Measurements from ENCODE around the gene ELK3. TPM values are rescaled to one million over a fixed set of nuclear protein-coding genes. Genes with fewer than 3 reads are reported as not detected.

The ELK3 gene
- total and polyA plus RNA-seq, 8 donors: 2.2 to 21.7 (median 12.7) TPM

DNA sequence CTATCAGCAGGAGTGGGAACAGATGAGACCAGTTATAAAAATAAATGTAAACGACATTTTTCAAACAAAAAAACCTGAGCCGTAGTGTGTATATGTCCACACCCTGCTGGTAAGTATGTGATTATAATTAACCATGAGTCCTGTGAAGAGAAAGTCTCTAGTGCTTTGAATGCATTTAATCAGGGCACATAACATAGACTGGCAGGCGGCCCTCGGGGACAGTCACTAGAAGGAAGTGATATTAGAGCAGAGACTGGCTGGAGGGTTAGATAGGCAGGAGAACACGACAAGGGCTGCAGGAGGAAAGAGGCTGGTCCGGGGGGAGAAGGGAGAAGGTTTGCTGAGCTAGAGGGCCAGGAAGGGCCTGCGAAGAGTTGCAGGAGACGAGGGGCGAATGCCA lies 23.8 kb upstream of the ELK3 start:
- Histone ChIP-seq H3K4me1 (peaks cover 0 to 4% (median 0%) of the 10 kb centered on the region in 4 donors), H3K4me3 (no peak overlapping the region), H3K27ac (peak overlapping the region in 1 of 5 donors; percentile 25), H3K9me3 (no peaks in the 10 kb centered on the region), H3K36me3 (no peaks in the 10 kb centered on the region), H3K27me3 (no peaks in the 10 kb centered on the region)
- TF ChIP-seq POLR2AphosphoS5 (IDR thresholded peaks at IDR 0.05) (no peak), POLR2A (IDR thresholded peaks at IDR 0.05) (no peak), EP300 (IDR thresholded peaks at IDR 0.05) (no peak), CTCF (IDR thresholded peaks at IDR 0.05) (no peak)
- intact Hi-C loops (cut with DNase I; ENCODE audit: low total_unique reads): no loop called here
- DNase-seq: peak in 1 of 2 donors; percentile 33
- 29 to 41% (median 34%) methylated on average over 9 of the region's 9 CpGs for WGBS, 5 donors

DNA sequence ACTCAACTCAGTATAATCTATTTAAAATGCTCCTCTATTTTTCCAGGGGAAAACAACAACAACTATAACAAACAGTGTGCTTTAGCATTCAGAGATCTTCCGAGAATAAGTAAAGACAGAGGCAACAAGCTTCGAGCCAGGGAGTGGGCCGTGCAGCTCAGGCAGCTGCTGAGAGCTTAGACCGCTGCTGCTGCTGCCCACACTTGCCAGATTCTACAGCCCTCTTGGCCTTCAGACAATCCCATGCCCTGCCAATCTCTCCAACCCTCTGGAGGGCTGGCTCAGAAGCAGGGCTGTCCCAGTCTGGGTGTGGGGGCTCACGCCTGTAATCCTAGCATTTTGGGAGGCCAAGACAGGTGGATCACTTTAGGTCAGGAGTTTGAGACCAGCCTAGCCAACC lies 23.4 kb upstream of the ELK3 start:
- H3K4me3 ChIP-seq: no peak overlapping the region
- intact Hi-C loops (cut with DNase I; ENCODE audit: low total_unique reads): no loop called here
- peak overlapping the region in 2 of 5 donors; percentile 10 to 25 for H3K27ac ChIP-seq
- TF ChIP-seq POLR2AphosphoS5 (IDR thresholded peaks at IDR 0.05) (no peak), EP300 (IDR thresholded peaks at IDR 0.05) (no peak), CTCF (IDR thresholded peaks at IDR 0.05) (no peak), POLR2A (IDR thresholded peaks at IDR 0.05) (no peak)
- H3K4me1 ChIP-seq: peaks cover 0 to 4% (median 0%) of the 10 kb centered on the region in 4 donors
- peaks cover 0 to 3% (median 1%) of the 10 kb centered on the region in 4 donors for H3K9me3 ChIP-seq
- H3K36me3 ChIP-seq: no peaks in the 10 kb centered on the region
- WGBS, 5 donors: 57 to 79% (median 68%) methylated on average over 5 of the region's 5 CpGs
- no peak for DNase-seq
- no peaks in the 10 kb centered on the region for H3K27me3 ChIP-seq

DNA sequence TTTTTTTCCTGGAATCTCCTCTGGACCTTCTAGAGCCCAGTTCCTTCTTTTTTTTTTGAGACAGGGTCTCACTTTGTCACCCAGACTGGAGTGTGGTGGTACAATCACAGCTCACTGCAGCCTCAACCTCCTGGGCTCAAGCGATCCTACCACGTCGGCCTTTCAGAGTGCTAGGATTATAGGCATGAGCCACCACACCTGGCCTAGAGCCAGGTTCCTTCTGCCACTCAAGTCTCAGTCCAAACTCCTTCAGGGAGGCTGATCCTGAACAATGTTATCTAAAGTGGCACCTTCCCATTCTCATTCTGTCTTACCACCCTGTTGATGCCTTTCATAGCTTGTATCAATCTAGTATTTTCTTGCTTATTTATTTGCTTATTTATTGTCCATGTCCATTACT lies 22.3 kb upstream of the ELK3 start:
- intact Hi-C loops (cut with DNase I; ENCODE audit: low total_unique reads): no loop called here
- H3K9me3 ChIP-seq: peaks cover 0 to 15% (median 11%) of the 10 kb centered on the region in 4 donors
- WGBS, 5 donors: 34 to 66% (median 37%) methylated on average over 3 of the region's 3 CpGs
- H3K27ac ChIP-seq: no peak overlapping the region
- no peaks in the 10 kb centered on the region for H3K27me3 ChIP-seq
- no peaks in the 10 kb centered on the region for H3K36me3 ChIP-seq
- peaks cover 0 to 4% (median 0%) of the 10 kb centered on the region in 4 donors for H3K4me1 ChIP-seq
- DNase-seq: peak; percentile 30 to 43
- H3K4me3 ChIP-seq: no peak overlapping the region
- TF ChIP-seq CTCF (IDR thresholded peaks at IDR 0.05) (no peak), POLR2A (IDR thresholded peaks at IDR 0.05) (no peak), POLR2AphosphoS5 (IDR thresholded peaks at IDR 0.05) (no peak), EP300 (IDR thresholded peaks at IDR 0.05) (no peak)

DNA sequence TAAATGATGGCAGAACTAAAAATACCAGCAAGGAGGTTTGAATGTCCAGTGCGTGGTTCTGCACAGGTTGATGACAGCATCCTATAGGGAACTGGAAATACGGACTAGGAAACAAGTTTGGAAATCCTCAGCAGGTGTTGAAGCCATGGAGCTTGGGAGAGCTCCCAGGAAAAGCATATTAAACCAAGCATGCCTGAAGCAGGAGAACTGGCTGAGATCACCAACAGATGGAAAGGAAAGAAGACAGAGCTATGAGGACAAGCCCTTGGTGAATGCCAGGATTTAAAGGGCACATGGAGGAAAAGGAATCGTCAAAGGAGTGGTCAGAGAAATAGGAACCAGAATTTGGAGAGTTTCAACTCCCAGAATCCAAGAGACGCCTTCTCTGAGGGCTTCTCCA lies 21.2 kb upstream of the ELK3 start:
- peaks cover 0 to 17% (median 12%) of the 10 kb centered on the region in 4 donors for H3K9me3 ChIP-seq
- no peak for DNase-seq
- 87 to 94% (median 89%) methylated on average over 4 of the region's 4 CpGs for WGBS, 5 donors
- H3K27ac ChIP-seq: no peak overlapping the region
- no peaks in the 10 kb centered on the region for H3K27me3 ChIP-seq
- H3K36me3 ChIP-seq: no peaks in the 10 kb centered on the region
- no peak overlapping the region for H3K4me3 ChIP-seq
- H3K4me1 ChIP-seq: peaks cover 0 to 4% (median 0%) of the 10 kb centered on the region in 4 donors
- no peak for TF ChIP-seq EP300 (IDR thresholded peaks at IDR 0.05)
- TF ChIP-seq CTCF (IDR thresholded peaks at IDR 0.05): no peak
- TF ChIP-seq POLR2A (IDR thresholded peaks at IDR 0.05): no peak
- no peak for TF ChIP-seq POLR2AphosphoS5 (IDR thresholded peaks at IDR 0.05)
- intact Hi-C loops (cut with DNase I; ENCODE audit: low total_unique reads): no loop called here

Data from stomach (tissue), 9 donors.